ENCODE results near the gene RBM12.
"Not testable (repeated sequence)": the region's sequence is repeated elsewhere in the genome, so short reads cannot be mapped to it uniquely, and the experiment has no call there.

- TF ChIP-seq, protein P1, sequence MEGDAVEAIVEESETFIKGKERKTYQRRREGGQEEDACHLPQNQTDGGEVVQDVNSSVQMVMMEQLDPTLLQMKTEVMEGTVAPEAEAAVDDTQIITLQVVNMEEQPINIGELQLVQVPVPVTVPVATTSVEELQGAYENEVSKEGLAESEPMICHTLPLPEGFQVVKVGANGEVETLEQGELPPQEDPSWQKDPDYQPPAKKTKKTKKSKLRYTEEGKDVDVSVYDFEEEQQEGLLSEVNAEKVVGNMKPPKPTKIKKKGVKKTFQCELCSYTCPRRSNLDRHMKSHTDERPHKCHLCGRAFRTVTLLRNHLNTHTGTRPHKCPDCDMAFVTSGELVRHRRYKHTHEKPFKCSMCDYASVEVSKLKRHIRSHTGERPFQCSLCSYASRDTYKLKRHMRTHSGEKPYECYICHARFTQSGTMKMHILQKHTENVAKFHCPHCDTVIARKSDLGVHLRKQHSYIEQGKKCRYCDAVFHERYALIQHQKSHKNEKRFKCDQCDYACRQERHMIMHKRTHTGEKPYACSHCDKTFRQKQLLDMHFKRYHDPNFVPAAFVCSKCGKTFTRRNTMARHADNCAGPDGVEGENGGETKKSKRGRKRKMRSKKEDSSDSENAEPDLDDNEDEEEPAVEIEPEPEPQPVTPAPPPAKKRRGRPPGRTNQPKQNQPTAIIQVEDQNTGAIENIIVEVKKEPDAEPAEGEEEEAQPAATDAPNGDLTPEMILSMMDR (IDR thresholded peaks at IDR 0.05), result not testable (repeated sequence)
- TF ChIP-seq POLR2A (IDR thresholded peaks at IDR 0.05), result not testable (repeated sequence)
Measured at GRCh38 chr20:35713120-35713519, 48.4 kb upstream of the RBM12 start.

All from right lobe of liver (tissue), 4 donors.